GM18870 (cell line): ENCODE results near the gene DPY30.

Experiments used
- ATAC-seq: cut with Tn5 transposase; IDR thresholded peaks from one replicate; pipeline ENCODE4 v1.9.1; 2021; ENCODE audit warnings: moderate library complexity; ENCODE audit not compliant: unreplicated experiment

The DPY30 gene

DNA sequence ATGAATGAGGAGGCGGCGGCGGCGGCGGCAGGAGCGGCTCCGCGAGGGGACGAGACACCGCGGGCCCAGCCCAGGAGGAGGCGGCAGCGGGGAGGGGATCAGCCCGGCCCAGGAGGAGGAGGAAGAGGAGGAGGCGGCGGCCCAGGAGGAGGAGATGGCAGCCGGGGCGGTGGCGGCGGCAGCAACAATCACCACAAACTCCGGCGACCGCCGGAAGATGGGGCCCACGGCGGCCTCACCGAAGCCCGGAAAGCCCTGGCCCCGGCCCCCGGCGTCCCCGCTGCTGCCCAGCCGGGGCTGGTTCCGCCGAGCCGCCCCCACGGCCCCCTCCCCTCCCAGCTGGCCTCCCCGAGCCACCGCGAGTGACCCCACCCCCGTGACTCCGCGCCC lies 29.3 kb downstream of the DPY30 start:
- ATAC-seq, result peak; percentile 29

DNA sequence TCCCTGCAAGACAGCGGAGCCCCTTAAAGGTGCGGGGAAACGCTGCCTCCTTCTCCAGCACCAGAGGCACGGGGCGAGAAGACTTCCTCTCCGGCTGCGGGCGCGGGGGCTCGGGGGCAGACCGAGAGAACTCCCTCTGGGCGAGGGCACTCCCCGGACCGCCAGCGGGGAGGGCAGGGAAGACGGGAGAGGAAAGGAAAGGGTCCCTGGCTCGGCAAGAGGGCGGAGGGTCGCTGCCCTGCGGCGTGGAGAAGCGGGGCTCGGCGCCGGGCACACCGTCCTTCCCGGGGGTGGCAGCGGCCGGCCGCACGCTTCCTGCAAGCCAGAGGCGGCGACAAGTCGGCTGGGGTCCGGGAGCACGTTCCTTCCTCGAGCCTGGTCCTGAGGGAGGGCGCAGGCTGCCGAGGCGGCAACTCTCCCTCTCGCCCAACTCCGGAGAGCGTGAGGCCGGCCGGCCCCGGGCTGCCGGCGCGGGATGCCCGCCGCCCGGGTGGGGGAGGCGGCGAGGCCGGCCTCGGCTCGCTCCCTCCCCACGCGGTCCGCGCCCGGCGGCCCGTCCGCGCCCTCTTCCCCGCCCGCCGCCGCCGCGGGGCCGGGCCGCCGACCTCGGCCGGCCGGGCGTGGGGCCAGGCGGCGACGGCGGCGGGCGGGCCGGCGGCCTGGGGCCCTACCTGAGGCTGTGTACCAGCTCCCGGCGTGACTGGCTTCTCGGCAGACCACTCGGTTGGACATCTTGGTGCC lies 29.9 kb downstream of the DPY30 start:
- ATAC-seq, result peak; percentile 7

DNA sequence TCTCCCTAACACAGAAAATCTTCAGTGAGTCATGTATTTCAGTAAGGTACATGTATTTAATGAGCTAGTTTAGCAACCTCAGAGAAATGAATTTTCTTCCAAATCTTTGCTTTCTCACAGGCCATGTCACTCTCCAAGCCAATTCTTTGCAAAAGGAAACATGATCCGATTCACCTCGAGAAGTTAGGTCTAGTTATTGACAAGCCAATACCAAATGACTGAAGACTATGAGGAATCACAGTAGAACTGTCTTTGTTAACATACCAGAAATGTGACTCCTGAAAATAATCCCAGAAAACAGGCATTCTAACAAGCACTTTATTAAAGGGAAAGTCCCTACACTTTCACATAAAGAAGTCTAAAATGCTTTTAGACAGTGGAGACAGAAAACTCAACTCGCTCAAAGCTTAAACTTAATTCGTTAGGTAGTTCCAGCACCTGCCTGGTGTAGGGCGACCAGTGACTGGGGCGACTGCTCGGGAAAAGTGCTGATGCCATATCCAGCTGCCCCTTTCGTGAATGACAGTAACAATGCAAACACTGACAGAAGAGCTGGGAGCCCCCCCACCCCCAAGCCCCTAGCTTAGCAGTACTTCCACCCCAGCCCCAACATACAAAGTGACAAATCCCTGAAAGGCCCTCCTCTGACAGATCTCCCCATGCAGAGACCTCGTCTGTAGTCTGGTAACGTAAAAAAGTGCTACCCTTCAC lies 30.6 kb downstream of the DPY30 start:
- no peak for ATAC-seq

DNA sequence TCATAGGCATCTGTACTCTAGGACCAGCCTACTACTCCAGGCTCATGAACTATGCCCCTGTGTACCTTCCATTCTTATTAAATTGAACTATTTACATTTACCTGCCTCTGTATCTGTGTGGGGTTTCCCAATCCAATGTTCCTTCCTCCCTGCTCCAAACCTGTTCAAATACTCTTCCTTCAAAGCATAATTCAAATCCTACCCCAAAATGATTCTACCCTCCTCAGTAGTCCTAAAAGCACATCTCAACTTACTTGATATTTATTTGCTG lies 32.5 kb downstream of the DPY30 start:
- ATAC-seq, result no peak

DNA sequence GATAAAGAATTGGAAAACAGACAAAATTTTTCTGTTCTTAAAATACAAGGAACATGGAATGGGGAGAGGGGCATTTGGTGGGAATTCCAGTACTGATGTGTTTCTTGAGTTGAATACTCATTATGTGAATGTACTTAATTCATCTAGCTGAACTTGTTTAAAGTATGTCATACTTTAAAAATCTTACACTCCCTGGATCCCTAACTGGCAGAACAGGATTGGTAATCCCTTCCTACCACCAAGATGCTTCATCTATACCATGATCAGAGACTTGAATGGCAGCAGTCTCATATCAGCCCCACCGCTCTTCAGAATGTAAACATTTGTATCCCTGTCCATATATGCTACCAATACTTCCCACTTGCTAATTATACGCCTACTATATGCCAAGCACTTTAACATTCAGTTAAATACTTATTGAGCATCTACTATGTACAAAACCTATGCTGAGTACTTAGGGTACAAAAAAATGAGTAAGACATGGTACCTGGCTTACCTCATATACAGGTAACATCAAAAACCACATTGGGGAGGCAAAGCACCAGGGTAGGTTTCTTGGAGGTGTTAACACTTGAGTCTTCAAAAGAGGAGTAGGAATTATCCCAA lies 34.1 kb downstream of the DPY30 start:
- ATAC-seq, result no peak

DNA sequence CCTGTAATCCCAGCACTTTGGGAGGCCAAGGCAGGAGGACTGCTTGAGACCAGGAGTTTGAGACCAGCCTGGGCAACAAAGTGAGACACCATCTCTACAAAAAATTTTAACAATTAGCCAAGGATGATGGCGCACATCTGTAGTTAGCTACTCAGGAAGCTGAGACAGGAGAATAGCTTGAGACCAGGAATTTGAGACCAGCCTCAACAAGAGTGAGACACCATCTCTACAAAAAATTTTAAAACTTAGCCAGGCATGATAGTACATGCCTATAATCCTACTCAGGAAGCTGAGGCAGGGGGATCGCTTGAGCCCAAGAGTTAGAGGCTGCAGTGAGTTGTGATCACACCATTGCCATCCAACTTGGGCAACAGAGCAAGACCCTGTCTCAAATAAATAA lies 35.8 kb downstream of the DPY30 start:
- ATAC-seq, result no peak

DNA sequence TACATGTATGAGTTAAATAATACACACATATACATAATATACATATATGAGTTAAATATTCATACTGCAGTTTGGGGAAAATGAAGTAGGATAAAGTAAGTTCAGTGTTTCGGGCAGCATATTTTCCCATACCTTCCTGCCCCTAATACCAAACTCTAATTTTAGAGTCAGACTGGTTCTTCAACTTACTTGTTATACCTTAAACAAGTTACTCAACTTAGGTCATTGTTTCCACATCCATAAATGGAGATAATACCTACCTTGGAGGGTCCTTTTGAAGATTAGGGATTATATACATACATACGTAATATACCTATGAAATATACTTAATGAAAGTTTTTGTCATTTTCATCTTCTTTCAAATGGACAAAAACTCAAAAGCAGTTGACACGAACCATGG lies 37.2 kb downstream of the DPY30 start:
- ATAC-seq, result no peak

DNA sequence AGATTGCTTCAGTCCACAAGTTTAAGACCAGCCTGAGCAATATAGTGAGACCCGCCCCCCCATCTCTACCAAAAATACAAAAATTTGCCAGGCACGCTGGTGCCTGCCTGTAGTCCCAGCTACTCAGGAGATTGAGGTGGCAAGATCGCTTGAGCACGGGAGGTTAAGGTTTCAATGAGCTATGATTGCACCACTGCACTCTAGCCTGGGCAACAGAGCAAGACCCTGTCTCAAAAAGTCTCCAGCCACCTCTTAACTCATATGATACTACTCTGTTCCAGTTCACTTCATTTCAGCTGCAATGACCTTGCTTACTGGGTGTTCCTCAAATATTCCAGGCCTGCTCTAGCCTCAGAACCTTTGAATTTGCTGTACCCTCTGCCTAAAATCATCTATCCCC lies 40.2 kb downstream of the DPY30 start:
- no peak for ATAC-seq

DNA sequence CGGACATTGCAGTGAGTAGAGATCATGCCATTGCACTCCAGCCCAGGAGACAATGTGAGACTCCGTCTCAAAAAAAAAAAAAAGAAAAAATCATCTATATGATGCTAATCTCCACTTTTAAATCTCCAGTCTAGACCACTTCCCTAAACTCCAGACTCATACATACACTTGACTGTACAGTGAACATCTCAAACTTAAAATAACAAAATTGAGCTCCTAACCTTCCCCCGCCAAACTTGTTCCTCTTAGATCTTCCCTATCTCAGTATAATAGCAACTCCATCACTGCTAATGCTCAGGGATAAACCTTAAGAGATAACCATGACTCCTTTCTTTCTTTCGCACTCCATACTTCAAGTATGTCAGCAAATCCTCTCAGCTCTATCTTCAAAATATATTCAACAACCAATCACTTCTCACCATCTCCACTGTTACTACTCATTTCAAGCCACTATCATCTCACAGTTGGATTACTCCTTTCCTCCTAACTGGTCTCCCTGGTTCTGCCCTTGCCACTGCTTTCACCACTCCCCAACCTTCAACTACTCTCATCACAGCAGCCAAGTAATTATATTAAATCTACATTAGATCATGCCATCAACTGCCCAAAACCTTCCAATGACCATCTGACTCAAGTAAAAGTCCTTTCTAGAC lies 40.7 kb downstream of the DPY30 start:
- ATAC-seq, result no peak

DNA sequence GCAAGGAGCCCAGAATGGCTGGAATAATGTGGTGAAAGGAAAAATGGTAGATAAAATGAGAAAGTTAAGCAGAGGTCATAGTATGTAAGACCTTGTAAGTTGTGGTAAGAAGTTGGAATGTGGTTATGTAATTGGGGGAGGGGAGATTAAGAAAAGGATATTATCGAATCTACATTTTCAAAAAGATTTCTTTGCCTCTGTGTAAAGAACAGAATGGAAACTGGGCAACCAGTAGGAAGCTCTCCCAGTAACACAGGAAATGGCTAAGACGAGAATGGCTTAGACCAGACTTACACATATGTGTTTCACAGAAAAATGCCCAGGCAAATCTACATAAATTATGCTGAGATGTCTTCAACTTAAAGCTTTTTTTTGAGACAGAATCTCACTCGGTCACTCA lies 42.0 kb downstream of the DPY30 start:
- no peak for ATAC-seq

DNA sequence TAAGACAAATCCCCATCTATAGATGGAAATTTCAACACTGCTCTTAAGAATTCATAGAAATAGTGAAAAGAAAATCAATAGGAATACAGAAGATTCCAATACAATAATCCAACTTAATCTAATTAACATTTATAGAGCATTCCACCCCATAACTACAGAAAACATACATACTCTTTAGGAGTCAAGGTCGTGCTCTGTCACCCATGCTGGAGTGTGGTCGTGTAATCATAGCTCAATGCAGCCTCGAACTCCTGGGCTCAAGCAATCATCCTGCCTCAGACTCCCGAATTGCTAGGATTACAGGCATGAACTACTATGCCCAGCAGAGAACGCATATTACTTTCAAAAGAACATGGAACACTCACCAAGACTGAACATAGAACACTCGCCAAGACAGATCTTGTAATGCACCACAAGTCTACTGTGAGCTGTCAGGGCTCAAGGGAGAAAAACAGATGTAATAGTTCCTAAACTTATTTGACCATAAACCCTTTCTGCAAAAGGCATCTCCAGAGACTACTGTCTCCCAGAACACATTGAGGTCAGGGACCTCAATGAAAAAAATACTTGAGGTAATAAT lies 42.9 kb downstream of the DPY30 start:
- no peak for ATAC-seq

DNA sequence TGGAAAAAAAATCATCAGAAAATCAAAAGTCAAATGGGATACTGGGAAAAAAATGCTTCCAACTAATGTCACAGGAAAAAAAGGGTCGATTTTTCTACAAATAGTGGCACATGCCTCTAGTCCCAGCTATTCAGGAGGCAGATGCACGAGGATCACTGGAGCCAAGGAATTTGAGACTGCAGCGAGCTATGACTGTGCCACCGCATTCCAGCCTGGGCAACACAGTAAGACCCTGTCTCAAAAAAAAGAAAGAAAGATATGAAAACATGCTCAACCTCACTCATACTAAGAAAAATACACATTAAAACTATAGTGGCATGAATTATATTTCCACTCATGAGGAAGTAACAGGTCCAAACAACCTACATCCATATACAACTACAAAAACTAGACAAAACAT lies 46.7 kb downstream of the DPY30 start:
- no peak for ATAC-seq

DNA sequence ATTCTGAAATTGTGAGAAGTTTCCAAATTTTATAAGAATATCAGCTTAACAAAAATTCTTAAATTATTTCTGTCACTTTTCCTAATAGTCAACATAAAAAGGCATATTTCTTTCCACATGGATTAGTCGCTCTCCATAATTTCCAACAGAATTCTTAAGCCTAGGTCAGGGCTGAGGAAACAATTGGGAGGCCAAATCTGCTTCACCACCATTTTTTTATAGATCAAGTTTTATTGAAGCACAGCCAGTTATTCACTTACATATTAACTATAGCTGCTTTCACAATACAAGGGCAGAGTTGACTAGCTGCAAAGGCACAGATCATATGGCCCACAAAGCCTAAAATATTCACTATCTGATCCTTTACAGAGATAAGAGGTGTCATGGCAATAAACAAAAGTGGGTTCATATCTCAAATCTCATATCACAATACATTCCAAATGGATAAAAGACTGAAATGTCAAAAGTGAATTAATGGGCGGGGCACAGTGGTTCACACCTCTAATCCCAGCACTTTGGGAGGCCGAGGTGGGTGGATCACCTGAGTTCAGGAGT lies 47.5 kb downstream of the DPY30 start:
- no peak for ATAC-seq

DNA sequence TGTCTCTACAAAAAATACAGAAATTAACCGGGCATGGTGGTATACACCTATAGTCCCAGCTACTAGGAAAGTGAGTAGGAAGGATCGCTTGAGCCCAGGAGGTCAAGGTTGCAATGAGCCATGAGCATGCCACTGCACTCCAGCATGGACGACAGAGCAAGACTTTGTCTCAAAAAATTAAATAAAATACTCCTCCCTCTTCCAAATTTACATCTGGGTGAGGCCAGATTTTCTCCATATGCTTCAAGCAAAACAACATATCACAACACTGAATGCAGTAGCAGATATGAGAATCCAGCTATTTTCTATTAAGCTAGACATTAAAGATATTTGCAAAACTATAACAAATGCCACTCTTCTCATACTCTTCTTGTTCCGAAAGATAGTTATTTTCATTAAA lies 49.7 kb downstream of the DPY30 start:
- ATAC-seq, result no peak

DNA sequence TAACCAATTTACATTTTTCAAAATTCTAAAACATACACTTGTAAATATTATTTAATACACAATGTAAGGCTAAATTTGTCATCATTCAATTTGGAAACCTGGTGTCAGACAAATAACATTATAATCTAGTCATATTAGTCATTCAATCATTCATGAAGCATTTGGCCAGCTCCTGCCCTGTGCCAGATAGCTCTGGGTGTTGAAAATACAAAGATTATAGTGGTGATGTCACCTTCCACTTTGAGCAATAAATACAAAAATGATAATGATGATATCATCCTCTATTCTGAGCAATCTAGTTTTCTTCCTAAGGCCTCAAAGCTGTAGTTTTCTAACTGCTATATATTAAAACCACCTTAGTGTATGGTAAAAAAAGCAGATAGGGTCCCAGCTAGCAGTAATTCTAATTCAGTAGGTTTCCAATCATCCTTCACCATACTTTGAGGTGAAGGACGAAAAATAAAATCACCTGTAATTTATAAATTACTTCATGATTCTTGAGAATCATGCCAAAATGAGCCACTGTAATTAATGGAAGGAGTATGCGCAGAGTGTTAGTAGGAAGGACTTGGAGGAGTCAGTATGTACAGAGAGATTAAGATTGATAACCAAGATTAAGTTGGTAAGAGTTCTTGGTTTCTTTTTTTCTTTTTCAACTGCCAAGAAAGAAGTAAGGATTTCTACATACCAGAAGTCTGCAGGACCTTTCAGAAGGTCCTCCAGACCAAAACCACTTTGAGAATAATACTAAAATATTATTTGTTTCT lies 52.0 kb downstream of the DPY30 start:
- ATAC-seq, result no peak

DNA sequence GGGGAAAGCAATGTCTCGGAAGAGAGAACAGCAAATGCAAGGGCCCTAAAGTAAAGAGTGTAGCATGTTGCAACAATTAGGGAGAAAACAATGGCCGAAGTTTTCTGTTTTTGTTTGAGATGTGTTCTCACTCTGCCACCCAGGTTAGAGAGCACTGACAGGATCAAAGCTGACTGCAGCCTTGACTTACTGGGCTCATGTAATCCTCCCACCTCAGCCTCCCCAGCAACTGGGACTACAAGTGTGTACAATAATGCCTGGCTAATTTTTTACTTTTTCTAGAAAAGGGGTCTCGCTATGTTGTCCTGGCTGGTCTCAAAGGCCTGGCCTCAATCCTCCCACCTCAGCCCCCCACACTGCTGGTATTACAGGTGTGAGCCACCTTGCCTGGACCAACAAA lies 52.7 kb downstream of the DPY30 start:
- no peak for ATAC-seq

DNA sequence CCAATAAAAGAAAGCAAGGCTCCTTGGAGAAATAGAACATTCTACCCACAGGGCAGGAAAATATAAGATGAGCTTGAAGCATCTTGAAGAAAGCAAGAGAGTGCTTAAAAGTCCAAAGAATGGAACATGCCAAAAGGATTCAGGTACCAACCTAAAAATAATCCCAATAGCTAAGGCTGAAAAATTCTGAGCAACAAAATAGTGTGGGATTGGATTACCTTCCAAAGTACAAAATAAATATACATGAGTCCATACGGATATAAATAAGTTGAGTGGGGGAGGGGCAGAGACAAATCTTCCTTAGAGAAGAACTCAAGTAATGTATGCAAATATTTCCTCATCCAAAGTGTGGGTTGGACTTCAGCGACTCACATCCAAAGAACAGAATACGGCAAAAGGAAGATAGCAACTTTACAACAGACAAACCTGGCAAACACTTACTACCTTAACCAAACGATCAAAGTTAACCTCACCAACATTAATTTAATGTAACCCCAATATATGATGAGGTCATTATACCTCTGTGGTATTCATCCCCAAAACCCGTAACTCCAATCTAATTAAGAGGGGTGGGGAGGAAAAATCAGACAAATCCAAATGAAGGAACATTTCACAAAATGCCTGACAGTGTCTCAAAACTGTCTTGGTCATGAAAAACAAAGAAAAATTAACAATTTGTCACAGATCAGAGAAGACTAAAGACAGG lies 55.7 kb downstream of the DPY30 start:
- no peak for ATAC-seq

DNA sequence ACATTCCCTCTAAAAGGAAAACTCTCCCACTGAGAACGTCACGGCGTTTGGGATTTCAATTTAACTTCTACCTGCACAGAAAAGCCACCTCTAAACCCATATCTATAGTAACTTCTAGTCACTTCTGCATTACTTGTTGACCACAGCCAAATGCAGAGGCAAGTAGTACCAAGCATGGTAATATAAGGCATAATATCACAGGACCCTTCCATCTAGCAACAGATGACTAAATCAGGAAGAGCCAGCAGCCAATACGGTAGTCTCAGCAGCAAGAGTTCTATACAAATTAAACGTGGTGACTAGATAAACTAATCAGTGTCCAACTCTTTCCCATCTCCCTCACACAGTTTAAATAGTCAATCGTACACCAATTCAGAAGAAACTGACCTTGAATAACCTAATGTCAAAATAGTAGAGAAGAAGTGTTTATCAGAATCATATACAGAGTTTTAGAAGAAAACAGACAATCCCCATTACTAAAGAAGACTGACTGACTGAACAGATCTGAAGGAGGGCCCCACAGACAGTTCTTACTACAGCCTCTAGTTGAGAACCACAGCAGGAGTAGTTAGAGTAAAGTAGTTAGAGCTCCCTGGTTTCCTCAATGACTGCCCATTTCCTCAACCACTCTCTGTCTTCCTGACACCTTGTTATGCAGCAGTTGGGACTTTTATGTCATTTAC lies 58.8 kb downstream of the DPY30 start:
- peak; percentile 97 for ATAC-seq

DNA sequence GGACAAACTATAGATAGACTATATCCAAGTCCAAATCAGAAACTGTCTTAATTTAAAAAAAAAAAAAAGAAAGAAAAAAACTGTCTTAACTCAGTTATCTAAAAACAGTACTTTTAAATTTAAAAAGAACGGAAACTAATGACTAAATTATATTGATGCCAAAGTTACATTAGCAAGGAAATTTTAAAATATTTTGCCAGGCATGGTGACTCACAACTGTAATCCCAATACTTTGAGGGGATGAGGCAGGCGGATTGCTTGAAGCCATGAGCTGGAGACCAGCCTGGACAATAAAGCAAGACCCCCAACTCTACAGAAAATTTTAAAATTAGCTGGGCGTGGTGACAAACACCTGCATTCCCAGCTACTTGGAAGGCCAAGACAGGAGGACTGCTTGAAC lies 59.6 kb downstream of the DPY30 start:
- no peak for ATAC-seq

DNA sequence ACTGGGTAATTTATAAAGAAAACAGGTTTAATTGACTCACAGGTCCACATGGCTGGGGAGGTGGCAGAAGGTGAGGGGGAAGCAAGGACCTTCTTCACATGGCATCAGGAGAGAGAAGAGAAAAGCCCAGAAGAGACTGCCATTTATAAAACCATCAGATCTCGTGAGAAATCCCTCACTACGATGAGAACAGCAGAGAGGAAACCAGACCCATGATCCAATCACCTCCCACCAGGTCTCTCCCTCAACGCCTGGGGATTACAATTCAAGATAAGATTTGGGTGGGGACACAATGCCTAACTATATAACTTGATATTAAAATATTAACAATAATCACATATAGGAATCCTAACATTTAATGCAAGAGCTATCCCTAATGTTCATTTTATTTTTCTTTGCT lies 60.6 kb downstream of the DPY30 start:
- ATAC-seq, result no peak
